GM12874 (cell line): ENCODE data around the gene NMT2.

Source experiments
- TF ChIP-seq, protein P1 (sequence below): IDR thresholded peaks from 2 replicates; pipeline ENCODE4 v1.5.1; 2011; ENCODE audit warnings: low read depth, mild to moderate bottlenecking, control low read depth, low read length, moderate library complexity; ENCODE audit not compliant: insufficient read depth

NMT2 gene

DNA sequence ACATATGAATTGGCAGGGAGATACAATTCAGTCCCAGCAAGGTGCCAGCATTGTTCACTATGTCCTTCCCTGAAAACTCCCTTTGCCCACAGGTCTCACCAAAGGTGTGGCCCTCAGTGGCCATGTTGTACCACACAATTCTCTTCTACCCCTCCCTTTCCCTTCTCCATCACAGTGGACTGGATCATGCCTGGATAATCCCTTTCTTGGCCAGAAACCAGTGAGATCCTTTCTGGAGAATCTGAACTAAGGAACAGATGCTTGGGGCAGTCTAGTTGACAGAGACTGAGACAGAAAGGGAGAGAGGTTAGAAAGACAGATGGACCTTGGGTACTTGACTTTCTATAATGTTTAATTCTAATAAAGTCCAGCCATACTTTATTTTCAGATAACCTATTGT, 9.5 kb downstream of the NMT2 start:
- TF ChIP-seq, protein P1, sequence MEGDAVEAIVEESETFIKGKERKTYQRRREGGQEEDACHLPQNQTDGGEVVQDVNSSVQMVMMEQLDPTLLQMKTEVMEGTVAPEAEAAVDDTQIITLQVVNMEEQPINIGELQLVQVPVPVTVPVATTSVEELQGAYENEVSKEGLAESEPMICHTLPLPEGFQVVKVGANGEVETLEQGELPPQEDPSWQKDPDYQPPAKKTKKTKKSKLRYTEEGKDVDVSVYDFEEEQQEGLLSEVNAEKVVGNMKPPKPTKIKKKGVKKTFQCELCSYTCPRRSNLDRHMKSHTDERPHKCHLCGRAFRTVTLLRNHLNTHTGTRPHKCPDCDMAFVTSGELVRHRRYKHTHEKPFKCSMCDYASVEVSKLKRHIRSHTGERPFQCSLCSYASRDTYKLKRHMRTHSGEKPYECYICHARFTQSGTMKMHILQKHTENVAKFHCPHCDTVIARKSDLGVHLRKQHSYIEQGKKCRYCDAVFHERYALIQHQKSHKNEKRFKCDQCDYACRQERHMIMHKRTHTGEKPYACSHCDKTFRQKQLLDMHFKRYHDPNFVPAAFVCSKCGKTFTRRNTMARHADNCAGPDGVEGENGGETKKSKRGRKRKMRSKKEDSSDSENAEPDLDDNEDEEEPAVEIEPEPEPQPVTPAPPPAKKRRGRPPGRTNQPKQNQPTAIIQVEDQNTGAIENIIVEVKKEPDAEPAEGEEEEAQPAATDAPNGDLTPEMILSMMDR = no peak

DNA sequence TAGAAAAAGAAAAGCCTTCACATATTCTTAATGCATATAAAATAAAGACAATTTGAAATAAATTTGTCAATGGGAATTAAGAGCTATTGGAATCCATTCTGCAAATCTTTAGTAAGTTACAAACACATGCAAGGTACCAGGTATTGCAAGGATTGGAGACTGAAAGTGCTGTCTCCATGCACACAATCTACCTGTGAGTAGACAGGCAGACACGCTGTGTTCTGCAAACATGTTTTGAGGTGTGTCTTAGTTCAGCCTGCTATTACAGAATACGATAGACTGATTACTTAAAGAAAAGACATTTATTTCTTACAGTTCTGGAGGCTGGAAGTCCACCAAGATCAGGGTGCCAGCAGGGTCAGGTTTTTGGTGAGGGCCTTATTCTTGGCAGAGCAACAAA, 10.0 kb downstream of the NMT2 start:
- TF ChIP-seq, protein P1 = no peak

DNA sequence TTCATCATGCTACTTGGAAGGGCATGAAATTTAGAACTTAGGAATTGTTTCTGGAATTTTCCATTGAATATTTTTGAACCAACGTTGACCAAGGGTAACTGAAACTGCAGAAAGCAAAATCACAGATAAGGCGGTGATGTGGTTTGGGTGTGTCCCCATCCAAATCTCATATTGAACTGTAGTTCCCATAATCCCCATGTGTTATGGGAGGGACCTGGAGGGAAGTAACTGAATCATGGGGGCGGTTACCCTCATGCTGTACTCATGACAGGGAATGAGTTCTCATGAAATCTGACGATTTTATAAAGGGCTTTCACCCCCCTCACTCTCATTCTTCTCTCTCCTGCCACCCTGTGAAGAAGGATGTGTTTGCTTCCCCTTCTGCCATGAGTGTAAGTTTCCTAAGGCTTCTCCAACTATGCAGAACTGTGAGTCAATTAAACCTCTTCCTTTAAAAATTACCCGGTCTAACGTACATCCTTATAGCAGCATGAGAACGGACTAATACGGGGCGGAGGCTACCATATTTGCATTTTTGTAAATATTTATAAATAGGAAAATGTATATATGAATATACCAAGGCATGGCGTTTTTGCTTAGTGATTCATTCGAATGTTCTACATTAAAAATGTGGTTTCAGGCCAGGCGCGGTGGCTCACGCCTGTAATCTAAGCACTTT, 12.4 kb downstream of the NMT2 start:
- TF ChIP-seq, protein P1 = no peak

DNA sequence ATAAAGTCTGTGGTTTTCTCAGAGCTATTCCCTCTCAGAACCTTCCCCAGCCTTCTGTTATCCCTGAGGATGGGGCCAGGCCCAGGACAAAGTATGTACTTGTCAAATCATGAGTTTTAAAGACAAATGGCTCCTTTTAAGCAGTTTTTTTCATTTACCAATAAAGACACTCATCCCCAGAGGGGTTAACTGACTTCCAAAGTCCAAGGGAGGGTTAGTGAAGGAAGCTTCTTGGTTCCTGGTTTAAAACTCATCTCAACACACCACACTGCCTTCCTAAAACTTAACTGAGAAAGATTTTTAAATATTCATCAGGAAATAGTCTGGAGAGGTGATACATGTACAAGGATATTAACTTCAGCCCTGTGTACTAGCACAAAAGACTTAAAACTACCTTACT, 15.9 kb downstream of the NMT2 start:
- TF ChIP-seq, protein P1 = no peak

DNA sequence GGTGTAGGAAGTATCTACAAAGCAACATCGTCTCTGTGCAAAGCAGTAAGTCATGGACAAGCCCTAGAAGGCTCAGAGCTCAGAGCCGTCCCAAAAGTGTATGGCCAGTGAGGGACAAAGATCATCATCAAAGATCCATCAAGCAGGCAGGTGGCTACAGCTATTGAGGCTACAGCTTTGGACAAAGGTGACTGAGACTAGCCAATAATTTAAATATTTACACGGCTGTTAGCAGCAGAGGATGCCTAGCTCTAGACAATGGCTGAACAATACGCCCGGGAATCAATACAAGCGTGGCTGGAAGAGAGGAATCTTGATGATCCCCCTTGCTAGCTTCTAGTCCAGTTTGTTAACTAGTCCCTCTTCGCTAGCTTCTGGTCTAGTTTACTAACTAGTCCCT, 17.9 kb downstream of the NMT2 start:
- TF ChIP-seq, protein P1 = no peak

DNA sequence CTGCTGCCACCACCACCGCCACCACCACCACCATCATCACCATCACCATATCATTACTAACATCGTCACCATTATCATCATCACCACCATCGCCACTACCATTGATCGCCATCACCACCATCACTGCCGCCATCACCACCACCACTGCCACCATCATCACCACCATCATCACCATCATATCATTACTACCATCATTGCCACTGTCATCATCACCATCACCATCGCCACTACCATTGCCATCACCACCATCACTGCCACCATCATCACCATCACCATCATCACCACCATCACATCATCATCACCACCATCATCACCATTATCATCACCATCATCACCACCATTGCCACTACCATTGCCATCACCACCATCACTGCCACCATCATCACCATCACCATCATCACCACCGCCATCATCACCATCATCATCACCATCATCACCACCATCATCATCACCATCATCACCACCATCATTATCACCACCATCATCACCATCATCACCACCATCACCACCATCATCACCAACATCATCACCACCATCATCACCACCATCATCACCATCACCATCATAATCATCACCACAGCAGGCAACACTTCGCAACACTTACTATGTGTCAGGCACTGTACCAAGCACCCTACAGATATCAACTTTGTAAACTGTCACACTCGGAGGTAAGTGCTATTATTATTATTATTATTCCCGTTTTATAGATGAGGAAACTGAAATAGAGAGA, 19.3 kb downstream of the NMT2 start:
- TF ChIP-seq, protein P1 = no peak

DNA sequence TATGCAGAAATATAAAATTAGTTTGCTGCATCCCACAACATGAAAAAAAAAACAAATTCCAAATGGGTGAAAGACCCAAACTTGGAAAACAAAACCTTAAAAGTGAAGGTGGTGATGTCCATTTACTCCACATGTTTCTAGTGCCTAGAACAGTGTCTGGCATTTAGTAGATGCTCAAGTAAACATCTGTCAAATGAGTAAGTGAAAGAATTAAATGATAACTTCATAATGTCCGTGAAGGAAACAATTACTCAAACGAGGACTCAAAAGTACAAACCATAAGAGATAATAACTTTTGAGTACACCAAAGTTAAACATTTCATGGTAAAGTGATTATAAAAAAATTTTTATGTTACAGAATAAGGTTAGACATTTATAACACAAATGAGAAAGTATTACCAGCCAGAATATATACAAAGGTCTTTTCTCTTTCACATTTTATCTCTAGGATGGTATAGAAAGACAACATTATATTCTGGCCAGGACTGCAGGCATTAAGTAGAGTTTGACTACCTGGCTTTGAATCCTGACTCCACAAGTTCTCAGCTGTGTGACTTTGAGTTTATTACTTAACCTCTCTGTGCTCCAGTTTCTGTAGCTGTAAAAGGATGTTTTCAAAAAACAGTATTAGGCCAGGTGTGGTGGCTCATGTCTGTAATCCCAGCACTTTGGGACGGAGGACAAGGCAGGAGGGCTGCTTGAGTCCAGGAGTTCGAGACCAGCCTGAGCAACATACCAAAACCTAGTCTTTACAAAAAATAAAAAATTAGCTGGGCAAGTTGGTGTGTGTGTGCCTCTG, 20.7 kb downstream of the NMT2 start:
- TF ChIP-seq, protein P1 = no peak
